ENCODE measurements around the gene KRT3.
"Not testable (repeated sequence)": the region's sequence is repeated elsewhere in the genome, so short reads cannot be mapped to it uniquely, and the experiment has no call there.

DNA sequence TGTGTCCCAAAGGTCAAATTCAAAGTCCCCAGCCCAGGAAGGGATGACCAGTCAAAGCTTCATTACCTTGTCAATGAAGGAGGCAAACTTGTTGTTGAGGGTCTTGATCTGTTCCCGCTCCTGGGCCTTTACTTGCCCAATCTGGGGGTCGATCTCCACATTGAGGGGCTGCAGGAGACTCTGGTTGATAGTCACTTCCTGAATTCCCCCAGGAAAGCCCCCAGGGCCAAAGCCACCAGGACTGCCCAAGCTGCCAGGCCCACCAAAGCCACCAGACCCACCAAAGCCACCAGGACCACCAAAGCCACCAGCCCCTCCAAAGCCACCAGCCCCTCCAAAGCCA is 614 bp downstream of the KRT3 start:
- not testable (repeated sequence) for TF ChIP-seq ZNF143 (CRISPR knock-in tag; IDR thresholded peaks at IDR 0.05); L3MBTL2 (IDR thresholded peaks at IDR 0.05); NR1H2 (CRISPR knock-in tag; IDR thresholded peaks at IDR 0.05); GABPA (tag; conservative IDR thresholded peaks at IDR 0.05; ENCODE audit: low read depth); CC2D1A (IDR thresholded peaks at IDR 0.05); YY1 (IDR thresholded peaks at IDR 0.05; ENCODE audit: borderline replicate concordance in 1 of 3, control insufficient read depth in 1 of 3, extremely low read depth in 1 of 3, insufficient read depth in 3 of 3, insufficient read length in 1 of 3, insufficient replicate concordance in 2 of 3, low read depth in 1 of 3, low read length in 2 of 3)
- TF ChIP-seq, protein P1, sequence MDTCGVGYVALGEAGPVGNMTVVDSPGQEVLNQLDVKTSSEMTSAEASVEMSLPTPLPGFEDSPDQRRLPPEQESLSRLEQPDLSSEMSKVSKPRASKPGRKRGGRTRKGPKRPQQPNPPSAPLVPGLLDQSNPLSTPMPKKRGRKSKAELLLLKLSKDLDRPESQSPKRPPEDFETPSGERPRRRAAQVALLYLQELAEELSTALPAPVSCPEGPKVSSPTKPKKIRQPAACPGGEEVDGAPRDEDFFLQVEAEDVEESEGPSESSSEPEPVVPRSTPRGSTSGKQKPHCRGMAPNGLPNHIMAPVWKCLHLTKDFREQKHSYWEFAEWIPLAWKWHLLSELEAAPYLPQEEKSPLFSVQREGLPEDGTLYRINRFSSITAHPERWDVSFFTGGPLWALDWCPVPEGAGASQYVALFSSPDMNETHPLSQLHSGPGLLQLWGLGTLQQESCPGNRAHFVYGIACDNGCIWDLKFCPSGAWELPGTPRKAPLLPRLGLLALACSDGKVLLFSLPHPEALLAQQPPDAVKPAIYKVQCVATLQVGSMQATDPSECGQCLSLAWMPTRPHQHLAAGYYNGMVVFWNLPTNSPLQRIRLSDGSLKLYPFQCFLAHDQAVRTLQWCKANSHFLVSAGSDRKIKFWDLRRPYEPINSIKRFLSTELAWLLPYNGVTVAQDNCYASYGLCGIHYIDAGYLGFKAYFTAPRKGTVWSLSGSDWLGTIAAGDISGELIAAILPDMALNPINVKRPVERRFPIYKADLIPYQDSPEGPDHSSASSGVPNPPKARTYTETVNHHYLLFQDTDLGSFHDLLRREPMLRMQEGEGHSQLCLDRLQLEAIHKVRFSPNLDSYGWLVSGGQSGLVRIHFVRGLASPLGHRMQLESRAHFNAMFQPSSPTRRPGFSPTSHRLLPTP (IDR thresholded peaks at IDR 0.05; ENCODE audit: borderline replicate concordance, extremely low read depth, insufficient read length): not testable (repeated sequence)
